ES-I3 (cell line): ENCODE measurements around the gene SERPINI1.
"Not testable (repeated sequence)": the region's sequence is repeated elsewhere in the genome, so short reads cannot be mapped to it uniquely, and the experiment has no call there.

Source experiments
- H3K36me3 ChIP-seq: 2 replicates; pipeline ENCODE4 v1.6.1; 2013; ENCODE audit warnings: mild to moderate bottlenecking, low read length, control low read depth, moderate library complexity; ENCODE audit not compliant: insufficient read depth
- H3K4me1 ChIP-seq: 2 replicates; pipeline ENCODE4 v1.6.1; 2013; ENCODE audit warnings: mild to moderate bottlenecking, control low read depth, low read length; ENCODE audit not compliant: insufficient read depth
- H3K9ac ChIP-seq: 2 replicates; pipeline ENCODE4 v1.6.1; 2013; ENCODE audit warnings: low read depth, mild to moderate bottlenecking, low read length, moderate library complexity
- H3K9me3 ChIP-seq: 2 replicates; pipeline ENCODE4 v1.6.1; 2013; ENCODE audit warnings: mild to moderate bottlenecking, low read length, moderate library complexity; ENCODE audit not compliant: control insufficient read depth, insufficient read depth

The SERPINI1 gene

DNA sequence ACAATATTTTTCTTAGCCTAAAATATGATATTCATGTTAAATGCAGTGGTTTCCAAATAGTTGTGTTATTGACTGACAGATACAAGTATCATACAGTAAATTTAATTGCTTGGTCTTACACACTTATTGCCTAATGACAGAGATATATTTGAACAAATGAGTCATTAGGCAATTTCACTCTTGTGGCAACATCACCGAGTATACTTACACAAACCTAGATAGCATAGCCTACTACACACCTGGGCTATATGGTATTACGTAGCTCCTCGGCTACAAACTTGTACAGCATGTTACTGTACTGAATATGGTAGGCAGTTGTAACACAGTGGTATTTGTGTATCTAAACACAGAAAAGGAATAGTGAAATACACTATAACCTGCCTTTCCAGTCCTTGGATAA, 50.3 kb downstream of the SERPINI1 start:
- no peaks in the 10 kb centered on the region for H3K9me3 ChIP-seq
- no peak overlapping the region for H3K9ac ChIP-seq
- H3K4me1 ChIP-seq = no peaks in the 10 kb centered on the region
- H3K36me3 ChIP-seq = no peaks in the 10 kb centered on the region

DNA sequence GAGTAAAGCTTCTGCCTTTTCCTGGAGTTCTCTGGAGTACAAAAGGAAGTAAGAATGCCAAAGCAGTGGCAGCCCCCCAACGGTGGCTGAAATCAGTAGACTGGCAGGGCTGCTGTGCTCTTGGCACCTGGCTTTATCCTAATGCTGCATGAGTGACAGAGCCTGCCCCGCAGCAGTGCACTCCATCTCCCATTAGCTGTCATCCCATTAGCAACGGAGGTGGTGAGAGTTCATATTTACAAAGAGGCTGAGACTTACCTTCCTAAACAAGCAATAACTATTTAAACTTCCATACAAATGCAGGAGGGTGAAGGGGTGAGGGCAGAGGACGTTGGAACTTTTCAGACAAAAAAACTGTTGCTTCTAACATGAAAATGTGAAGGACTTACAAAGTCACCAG, 51.9 kb downstream of the SERPINI1 start:
- Histone ChIP-seq H3K9me3 (no peaks in the 10 kb centered on the region), H3K4me1 (no peaks in the 10 kb centered on the region), H3K36me3 (no peaks in the 10 kb centered on the region), H3K9ac (no peak overlapping the region)

DNA sequence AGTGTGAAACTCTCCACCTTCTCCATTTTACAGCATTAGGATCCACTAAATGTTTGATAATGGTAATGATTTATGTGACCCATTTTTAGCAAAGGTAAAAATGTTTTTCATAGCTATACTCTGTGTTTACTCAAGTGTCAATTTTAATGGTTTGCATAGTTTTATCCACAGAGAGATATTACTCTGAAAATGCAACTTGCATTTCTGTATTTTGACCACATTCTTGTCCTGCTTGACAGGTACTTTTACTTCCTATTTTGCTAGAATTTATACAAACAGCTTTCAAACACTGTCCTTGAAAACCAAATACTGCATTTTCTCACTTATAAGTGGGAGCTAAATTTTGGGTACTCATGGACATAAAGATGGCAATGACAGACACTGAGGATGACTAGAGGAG, 62.9 kb downstream of the SERPINI1 start:
- Histone ChIP-seq H3K9ac (no peak overlapping the region), H3K4me1 (no peaks in the 10 kb centered on the region), H3K9me3 (no peaks in the 10 kb centered on the region), H3K36me3 (no peaks in the 10 kb centered on the region)

DNA sequence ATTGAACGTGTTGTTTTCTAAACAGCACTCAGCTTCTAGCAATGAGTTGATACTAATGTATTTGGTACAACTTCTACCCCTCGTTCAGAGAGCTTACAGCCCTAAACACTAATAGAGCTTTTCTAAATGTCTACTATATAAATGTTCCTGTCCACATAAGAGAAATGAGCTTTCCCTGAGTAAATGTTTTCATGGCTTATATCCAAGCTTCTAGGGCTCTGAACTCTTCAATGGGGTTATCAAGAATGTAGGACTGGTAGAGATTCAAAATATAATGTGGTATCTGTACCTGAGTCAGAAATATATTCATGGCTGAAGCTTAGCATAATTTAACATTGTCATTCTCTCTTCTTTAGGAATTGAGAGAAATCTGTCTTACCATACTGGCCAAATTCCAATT, 73.4 kb downstream of the SERPINI1 start:
- Histone ChIP-seq H3K4me1 (no peaks in the 10 kb centered on the region), H3K36me3 (no peaks in the 10 kb centered on the region), H3K9ac (no peak overlapping the region), H3K9me3 (no peaks in the 10 kb centered on the region)

DNA sequence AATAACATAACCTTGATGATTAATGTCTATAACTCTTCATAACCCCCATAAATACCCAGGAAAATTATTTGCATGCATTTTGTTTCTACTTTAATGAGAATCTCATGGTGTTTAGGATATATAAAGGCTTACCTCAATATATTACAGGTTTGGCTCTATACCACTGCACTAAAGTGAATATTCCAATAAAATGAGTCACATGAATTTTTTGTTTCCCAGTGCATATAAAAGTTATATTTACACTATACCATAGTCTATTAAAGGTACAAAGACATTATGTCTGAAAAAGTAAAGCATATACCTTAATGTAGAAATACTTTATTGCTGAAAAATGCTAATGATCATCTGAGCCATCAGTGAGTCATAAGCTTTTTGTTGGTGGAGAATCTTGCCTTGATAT, 74.7 kb downstream of the SERPINI1 start:
- Histone ChIP-seq H3K9ac (no peak overlapping the region), H3K36me3 (no peaks in the 10 kb centered on the region), H3K9me3 (no peaks in the 10 kb centered on the region), H3K4me1 (no peaks in the 10 kb centered on the region)

DNA sequence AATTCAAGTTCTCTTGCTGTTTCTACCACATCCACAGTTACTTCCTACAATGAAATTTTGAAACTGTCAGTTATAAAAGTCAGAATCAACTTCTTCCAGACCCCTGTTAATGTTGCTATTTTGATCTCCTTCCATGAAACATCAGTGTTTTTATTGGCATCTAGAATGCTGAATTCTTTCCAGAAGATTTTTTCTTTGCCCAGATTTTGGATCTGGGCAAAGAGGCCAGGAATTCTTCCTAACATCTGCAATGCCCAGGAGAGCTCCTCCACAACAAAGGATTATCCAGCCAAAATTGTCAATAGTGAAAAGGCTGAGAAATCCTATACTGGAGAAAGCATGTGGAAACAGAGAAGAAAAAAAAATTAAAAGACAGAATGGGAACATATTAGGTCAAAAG, 75.5 kb downstream of the SERPINI1 start:
- Histone ChIP-seq H3K9me3 (no peaks in the 10 kb centered on the region), H3K9ac (no peak overlapping the region), H3K36me3 (no peaks in the 10 kb centered on the region), H3K4me1 (no peaks in the 10 kb centered on the region)

DNA sequence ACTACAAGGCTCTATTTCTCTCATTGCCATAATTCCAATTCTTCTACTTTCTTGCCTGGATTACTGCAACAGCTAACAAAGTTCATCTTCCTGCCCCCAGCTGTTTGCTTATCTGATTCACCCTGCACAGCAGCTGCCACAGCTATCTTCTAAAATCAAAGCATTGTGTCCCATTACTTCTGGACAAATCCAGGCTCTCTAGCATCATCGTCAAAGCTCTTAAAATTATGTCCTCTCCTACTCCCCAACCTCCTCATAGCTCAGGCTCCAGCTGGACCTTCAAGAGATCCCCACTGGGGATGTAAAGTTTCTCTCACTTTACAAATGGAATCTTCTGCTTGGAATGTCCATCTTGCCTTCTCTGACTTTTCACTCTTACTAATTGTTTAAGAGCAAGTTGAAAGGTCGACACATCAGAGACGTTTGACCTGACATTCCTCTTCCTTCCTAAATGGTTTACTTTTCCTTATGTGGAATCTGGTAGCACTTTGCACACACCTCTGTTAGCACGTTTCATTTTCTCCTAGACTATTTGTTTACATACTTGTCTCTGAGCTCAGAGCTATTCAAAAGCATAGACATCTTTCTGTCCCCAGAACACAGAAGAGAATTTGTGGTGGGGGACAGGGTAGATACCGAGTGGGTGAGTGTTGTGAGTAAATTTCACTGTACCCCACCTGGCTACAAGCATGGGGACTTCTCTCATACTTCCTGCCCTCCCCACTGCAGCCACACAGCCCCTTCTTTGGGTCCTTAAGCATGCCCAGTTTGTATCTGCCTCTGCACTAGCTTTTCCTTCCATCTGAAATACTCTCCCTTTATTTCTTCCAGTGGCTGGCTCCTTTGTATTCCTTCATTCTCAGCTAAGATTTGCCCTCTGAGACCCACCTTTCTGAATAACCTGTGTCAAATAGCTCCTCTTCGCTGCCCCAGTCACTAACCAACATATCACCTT, 77.9 kb downstream of the SERPINI1 start:
- Histone ChIP-seq H3K9me3 (no peaks in the 10 kb centered on the region), H3K36me3 (no peaks in the 10 kb centered on the region), H3K9ac (no peak overlapping the region), H3K4me1 (no peaks in the 10 kb centered on the region)

DNA sequence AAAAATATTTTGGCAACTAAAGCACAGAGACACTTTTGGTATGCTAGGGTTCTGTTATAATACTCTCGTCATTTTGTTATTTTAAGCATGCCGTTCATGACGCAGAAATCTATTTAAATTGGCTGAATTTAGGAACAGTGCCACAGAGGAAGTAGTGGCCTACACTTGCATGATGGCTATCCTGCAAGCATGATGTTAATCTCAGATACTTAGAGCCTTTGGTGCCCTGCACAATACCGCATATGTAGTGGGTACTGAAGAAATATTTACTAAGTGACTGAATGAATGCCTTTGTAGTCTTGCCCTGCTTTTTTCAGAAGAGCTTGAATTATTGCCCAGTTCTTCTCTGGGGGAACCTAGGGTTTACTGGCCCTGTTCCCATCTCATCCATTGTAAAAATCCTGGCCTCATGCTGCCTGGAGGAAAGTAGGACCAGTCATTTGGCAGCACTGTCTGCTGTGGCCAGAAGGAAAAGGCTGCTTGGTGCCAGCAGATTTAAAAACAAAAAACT, 79.0 kb downstream of the SERPINI1 start:
- Histone ChIP-seq H3K9me3 (no peaks in the 10 kb centered on the region), H3K4me1 (no peaks in the 10 kb centered on the region), H3K36me3 (no peaks in the 10 kb centered on the region), H3K9ac (no peak overlapping the region)

DNA sequence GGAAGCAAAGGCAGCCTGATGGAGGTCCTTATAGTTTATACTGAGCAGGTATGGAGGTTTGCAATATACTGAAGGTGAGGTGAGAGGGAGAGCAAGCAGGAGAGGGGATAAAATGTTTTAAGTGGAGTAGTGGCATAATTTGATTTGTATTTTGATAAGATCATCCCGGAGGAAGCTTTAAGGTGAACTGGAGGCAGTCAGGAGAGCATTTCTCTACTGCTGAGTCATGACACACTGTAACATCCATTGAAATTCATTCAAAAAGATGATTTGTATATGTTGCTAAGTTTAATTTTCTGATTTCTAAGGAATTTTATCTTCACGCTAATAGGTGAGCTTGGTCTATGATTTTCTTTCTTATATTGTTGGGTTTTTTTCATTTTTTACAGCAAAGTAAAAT, 81.4 kb downstream of the SERPINI1 start:
- H3K9ac ChIP-seq = no peak overlapping the region
- H3K4me1 ChIP-seq = no peaks in the 10 kb centered on the region
- no peaks in the 10 kb centered on the region for H3K9me3 ChIP-seq
- H3K36me3 ChIP-seq = no peaks in the 10 kb centered on the region

DNA sequence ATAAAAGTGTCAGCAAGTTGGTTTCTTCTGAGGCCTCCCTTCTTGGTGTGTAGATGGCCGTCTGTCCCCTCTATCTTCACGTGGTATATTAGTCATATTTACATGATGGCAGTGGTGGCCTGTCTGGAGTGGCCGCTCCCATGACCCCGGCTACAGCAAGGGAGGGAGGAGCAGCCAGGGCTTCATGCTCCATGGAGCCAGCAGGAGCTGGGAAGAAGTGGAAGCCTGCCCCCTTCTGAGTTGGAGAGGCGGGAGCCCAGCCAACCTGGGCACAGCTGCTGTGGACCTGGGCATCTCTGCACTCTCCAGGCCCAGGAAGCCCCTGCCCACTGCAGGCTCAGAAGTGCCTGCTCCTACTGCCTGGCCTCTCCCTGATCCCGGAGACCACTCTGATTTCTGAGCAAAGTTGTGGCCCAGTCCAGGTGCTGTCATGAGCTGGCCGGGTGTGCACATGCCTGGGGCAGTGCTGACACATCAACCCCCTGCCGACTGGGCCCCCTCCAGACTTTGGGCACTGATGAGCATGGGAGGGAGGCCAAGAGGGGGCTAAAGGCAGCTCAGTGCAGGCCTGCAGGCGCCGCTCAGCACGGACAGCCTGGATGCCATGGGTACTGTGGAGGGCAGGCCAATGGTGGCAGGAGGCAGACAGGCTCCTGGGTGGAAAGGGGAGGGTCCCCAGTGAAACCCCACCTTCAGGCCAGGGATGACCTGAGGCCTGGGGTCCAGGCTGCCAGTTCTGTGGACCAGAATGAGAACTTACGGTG, 84.8 kb downstream of the SERPINI1 start:
- H3K36me3 ChIP-seq = no peaks in the 10 kb centered on the region
- H3K9ac ChIP-seq = no peak overlapping the region
- H3K4me1 ChIP-seq = no peaks in the 10 kb centered on the region

DNA sequence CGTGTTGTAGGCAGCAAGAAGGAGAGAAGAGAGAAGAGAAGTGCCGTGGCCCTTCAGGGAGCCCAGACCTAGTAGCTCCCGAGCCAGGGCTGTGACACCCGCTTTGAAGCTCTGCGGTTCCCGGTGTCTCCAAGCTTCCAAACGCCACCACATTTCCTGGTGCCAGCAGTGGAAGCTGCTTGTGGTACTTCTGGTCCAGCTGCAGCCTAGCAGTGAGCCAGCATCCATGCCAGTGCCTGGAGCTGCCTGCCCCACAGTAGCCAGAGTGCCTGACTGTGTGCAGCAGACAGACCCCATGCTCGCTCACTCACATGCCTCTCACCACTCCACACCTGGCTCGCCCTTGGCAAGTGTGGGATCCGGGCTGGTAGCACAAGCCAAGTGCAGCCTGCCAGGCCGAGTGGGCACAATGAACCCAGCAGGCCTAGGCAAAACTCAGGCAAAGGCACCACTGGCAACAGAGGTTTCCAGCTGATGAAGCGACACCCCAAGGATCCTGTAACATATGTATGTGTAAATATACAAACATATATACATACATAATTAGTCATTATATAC, 85.8 kb downstream of the SERPINI1 start:
- Histone ChIP-seq H3K4me1 (no peaks in the 10 kb centered on the region), H3K9ac (no peak overlapping the region), H3K36me3 (no peaks in the 10 kb centered on the region), H3K9me3 (no peaks in the 10 kb centered on the region)

More for the DNA sequence above, 84.8 kb downstream of the SERPINI1 start:
- H3K9me3 ChIP-seq = no peaks in the 10 kb centered on the region

DNA sequence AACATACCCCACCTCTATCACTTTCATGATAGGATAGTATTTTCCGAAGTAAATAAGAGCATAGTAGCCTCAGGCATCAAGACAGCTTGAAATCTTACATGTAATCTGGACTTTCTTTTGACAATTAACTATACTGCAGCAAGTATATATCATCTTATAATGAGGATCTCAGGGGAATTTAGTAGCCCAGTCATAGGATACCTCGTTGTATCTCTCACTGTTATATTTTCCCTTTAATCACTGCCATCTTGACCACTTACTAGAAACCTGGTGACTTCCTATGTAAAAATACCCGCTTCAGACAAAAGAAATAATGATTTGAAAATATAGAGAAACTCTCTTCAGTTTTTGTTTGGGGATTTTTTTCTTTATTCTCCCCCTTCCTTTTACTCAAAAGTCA, 88.2 kb downstream of the SERPINI1 start:
- Histone ChIP-seq H3K36me3 (no peaks in the 10 kb centered on the region), H3K9me3 (no peaks in the 10 kb centered on the region), H3K9ac (no peak overlapping the region), H3K4me1 (no peaks in the 10 kb centered on the region)

DNA sequence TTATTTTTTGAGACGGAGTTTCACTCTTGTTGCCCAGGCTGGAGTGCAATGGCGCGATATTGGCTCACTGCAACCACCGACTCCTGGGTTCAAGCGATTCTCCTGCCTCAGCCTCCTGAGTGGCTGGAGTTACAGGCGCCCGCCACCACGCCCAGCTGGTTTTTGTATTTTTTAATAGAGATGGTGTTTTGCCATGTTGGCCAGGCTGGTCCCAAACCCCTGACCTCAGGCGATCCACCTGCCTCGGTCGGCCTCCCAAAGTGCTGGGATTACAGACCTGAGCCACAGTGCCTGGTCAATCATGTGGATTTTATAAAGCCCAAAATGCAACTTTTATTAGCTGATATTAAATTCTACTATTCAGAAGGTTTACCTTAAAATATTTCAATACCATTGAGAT, 92.1 kb downstream of the SERPINI1 start:
- H3K9me3 ChIP-seq, H3K36me3 ChIP-seq, H3K9ac ChIP-seq, H3K4me1 ChIP-seq: not testable (repeated sequence)

DNA sequence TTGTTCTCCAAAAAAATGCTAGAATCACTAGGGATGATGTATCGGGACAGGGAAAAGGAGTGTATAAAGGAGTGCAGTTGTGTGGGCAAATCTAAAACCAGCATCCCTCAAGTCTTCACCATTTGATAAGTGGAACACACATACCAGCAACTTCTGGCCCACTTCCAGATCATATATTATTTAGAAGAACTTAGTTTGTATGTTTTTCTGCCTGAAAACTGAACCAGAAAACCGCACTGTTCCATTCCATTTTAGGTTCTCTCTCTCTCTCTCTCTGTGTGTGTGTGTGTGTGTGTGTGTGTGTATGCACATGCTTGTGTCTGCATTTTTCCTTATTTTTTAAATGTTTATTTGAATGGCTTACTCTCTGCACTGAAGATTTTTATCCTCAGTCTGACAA, 93.5 kb downstream of the SERPINI1 start:
- Histone ChIP-seq H3K36me3 (no peaks in the 10 kb centered on the region), H3K9ac (no peak overlapping the region), H3K9me3 (no peaks in the 10 kb centered on the region), H3K4me1 (no peaks in the 10 kb centered on the region)
